AG04449 (cell line): ENCODE measurements around the gene CTXN1.

Source experiments
- CTCF ChIA-PET: fragments of 350-600 bp; formaldehyde crosslinking; extraction: SDS; loops from one replicate; lab custom pipeline; 2021; ENCODE audit warnings: antibody characterized with exemption; lab: Yijun Ruan, JAX
- POLR2A ChIA-PET: fragments of 400-600, 350-600 bp; formaldehyde crosslinking; extraction: SDS; loops from one replicate; lab custom pipeline; 2020; ENCODE audit warnings: antibody characterized with exemption, inconsistent platforms; lab: Yijun Ruan, JAX
- DNase-seq: peaks from one replicate; pipeline ENCODE4 v3.0.0-alpha.2; 2010; ENCODE audit warnings: low read depth, low spot score
- H3K4me3 ChIP-seq: 2 replicates; pipeline ENCODE4 v1.5.1; 2011; ENCODE audit warnings: low read depth, mild to moderate bottlenecking, control low read depth, low read length
- TF ChIP-seq, protein P1 (sequence below): IDR thresholded peaks from one replicate; pipeline ENCODE4 v1.5.1; 2011; ENCODE audit warnings: mild to moderate bottlenecking, moderate library complexity, low read length, control low read depth, inconsistent platforms; ENCODE audit not compliant: insufficient read depth; ENCODE audit errors: missing control alignments

Gene CTXN1

DNA sequence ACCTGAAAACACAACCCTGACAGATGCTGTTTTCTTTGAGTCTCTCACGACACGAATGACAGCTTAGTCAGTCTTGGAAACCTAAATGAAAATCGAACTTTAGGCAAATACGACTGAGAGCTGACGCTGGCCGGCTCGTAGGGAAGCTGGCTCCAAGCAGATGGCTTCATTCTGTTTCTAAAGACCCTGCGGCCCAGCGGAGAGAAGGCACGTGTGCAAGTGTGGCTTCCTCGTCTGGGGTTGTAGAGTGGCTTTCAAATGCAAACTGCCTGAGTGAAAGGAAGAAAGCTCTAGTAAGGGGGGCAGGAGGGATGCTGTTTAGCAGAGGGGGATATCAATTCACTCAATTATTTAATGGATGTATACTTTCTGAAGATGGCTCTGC is 43.6 kb upstream of the CTXN1 start:
- no peak for DNase-seq
- ChIA-PET CTCF (interaction anchor here (0.9 to 6.3 kb wide), 16 partner anchors 9 to 284 kb away, joined by 3 to 39 read pairs (median 8); partner anchors contain the start of genes CTXN1, ELAVL1 and TIMM44), POLR2A (no interaction called here)
- no peak overlapping the region for H3K4me3 ChIP-seq
- TF ChIP-seq, protein P1, sequence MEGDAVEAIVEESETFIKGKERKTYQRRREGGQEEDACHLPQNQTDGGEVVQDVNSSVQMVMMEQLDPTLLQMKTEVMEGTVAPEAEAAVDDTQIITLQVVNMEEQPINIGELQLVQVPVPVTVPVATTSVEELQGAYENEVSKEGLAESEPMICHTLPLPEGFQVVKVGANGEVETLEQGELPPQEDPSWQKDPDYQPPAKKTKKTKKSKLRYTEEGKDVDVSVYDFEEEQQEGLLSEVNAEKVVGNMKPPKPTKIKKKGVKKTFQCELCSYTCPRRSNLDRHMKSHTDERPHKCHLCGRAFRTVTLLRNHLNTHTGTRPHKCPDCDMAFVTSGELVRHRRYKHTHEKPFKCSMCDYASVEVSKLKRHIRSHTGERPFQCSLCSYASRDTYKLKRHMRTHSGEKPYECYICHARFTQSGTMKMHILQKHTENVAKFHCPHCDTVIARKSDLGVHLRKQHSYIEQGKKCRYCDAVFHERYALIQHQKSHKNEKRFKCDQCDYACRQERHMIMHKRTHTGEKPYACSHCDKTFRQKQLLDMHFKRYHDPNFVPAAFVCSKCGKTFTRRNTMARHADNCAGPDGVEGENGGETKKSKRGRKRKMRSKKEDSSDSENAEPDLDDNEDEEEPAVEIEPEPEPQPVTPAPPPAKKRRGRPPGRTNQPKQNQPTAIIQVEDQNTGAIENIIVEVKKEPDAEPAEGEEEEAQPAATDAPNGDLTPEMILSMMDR = no peak

GRCh38 chr19:7968796-7969554 is 43.0 kb upstream of the CTXN1 start:
- H3K4me3 ChIP-seq = no peak overlapping the region
- TF ChIP-seq, protein P1 = no peak
- ChIA-PET CTCF (interaction anchor here (0.9 to 6.3 kb wide), 13 partner anchors 9 to 284 kb away, joined by 3 to 39 read pairs (median 10); partner anchors contain the start of gene TIMM44), POLR2A (no interaction called here)
- DNase-seq = no peak

DNA sequence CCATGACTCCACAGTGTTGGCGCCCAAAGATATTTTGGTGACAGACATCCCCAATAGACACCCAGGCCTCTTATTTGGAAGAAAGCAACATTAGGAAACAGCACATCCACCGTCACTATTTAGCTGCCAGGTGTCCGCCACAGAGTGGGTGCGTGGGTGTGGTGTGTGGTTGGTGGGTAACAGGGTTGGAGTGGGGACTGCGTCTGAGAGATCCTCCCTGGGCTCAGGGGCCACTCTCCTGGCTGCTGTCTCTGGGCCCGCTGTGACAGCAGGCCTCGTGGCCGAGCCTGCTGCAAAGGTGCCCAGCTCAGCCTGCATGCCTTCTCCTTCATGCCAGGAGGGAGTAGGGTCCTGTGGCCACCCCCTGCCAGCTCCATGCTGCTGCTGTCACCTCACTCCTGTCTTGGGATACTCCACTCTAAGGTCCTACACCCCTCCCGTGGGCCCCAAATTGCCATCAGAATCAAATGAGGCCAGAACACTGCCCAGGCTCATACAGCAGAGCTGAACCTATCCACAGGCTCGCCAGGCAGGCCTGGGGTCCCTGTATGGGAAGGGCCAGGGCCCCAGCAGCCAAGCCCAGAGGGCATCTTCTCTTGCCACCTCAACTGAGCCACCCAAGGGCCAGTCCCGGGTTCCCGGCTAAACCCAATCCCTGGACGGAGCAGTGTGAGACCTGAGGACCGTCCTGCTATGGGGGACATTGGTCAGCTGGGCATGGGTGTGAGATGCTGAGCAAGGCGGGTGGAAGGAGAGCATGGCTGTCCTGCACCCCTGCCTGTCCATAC is 42.3 kb upstream of the CTXN1 start:
- H3K4me3 ChIP-seq = no peak overlapping the region
- CTCF ChIA-PET = interaction anchor here (1.6 to 6.3 kb wide), 4 partner anchors 13 to 34 kb away, joined by 6 to 39 read pairs (median 20); partner anchors contain the start of gene TIMM44
- DNase-seq = no peak
- TF ChIP-seq, protein P1 = no peak
- POLR2A ChIA-PET = no interaction called here

GRCh38 chr19:7965921-7966665 is 40.2 kb upstream of the CTXN1 start:
- no peak for DNase-seq
- no peak overlapping the region for H3K4me3 ChIP-seq
- ChIA-PET CTCF (interaction anchor here (1.0 to 6.3 kb wide), 3 partner anchors 18 to 36 kb away, joined by 3 to 39 read pairs (median 6); partner anchors contain the start of gene TIMM44), POLR2A (interaction anchor here (0.8 kb wide), 1 partner anchor 9 kb away, joined by 4 read pairs; no protein-coding TSS in a partner anchor)
- TF ChIP-seq, protein P1 = no peak

DNA sequence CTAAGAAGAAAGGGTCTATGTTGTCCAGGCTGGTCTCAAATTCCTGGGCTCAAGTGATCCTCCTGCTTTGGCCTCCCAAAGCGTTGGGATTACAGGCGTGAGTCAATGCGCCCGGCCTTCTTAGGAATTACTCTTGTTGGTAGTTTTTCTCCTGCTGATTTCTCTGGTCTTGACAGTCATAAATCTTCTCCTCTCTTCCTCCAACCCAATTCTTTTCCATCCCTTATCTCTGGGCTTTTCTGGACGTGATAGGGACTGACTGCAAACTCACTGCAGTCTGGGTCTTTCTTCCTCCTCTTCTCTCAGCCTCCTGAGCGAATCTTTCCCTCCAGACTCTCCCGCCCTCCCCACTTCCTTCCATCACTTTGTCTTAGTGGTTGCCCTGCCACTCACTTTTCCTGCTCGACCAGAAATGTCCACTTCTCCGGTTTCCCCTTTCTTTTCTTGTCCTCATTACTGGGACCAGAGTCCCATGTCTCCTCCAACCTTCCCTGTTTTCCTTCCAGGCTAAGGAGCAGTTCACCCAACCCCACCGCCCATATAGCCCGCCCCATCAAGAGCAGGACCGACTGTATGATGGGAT is 39.4 kb upstream of the CTXN1 start:
- no peak overlapping the region for H3K4me3 ChIP-seq
- ChIA-PET POLR2A (no interaction called here), CTCF (interaction anchor here (1.0 to 6.3 kb wide), 3 partner anchors 21 to 37 kb away, joined by 6 to 39 read pairs (median 7); partner anchors contain the start of gene TIMM44)
- TF ChIP-seq, protein P1 = no peak
- no peak for DNase-seq
